Subcutaneous abdominal adipose tissue (tissue), 5 donors: ENCODE results near the gene COA1.
A peak's percentile ranks its signal among the peaks of the same experiment; 100 is the strongest.

Experiments used
- H3K27ac ChIP-seq: one replicate; pipeline ENCODE4 v1.7.0; 2013; ENCODE audit warnings: low read depth, mild to moderate bottlenecking, inconsistent platforms, low read length, moderate library complexity
- H3K27me3 ChIP-seq, 5 donors: one replicate each; pipeline ENCODE4 v1.7.0; 2013; ENCODE audit warnings: low read length in 5 of 5, inconsistent platforms in 1 of 5; ENCODE audit not compliant: control insufficient read depth in 5 of 5, insufficient read depth in 4 of 5
- H3K36me3 ChIP-seq, 5 donors: one replicate each; pipeline ENCODE4 v1.7.0; 2013; ENCODE audit warnings: low read length in 5 of 5; ENCODE audit not compliant: control insufficient read depth in 5 of 5, insufficient read depth in 5 of 5
- H3K4me1 ChIP-seq, 5 donors: one replicate each; pipeline ENCODE4 v1.7.0; 2013; ENCODE audit warnings: low read length in 5 of 5, mild to moderate bottlenecking in 3 of 5, moderate library complexity in 1 of 5; ENCODE audit not compliant: control insufficient read depth in 5 of 5, insufficient read depth in 5 of 5
- H3K4me3 ChIP-seq, 5 donors: one replicate each; pipeline ENCODE4 v1.7.0; 2013; ENCODE audit warnings: low read length in 5 of 5, low read depth in 1 of 5
- H3K9ac ChIP-seq, 5 donors: one replicate each; pipeline ENCODE4 v1.7.0; 2013; ENCODE audit warnings: low read length in 5 of 5, mild to moderate bottlenecking in 4 of 5, moderate library complexity in 3 of 5
- H3K9me3 ChIP-seq, 5 donors: one replicate each; pipeline ENCODE4 v1.7.0; 2013; ENCODE audit warnings: low read length in 5 of 5; ENCODE audit not compliant: control insufficient read depth in 5 of 5
- donor health status: healthy.
- donor health status: healthy.
- donor health status: healthy.
- donor health status: healthy.
- donor health status: healthy.

The COA1 gene

GRCh38 chr7:43658718-43659548, 70.4 kb downstream of the COA1 start:
- Histone ChIP-seq H3K27ac (no peak overlapping the region), H3K36me3 (peaks cover 0 to 12% (median 0%) of the 10 kb centered on the region in 5 donors), H3K9me3 (no peaks in the 10 kb centered on the region), H3K9ac (no peak overlapping the region), H3K4me1 (peaks cover 0 to 3% (median 0%) of the 10 kb centered on the region in 5 donors), H3K27me3 (no peaks in the 10 kb centered on the region), H3K4me3 (no peak overlapping the region)

- Histone ChIP-seq H3K27me3 (no peaks in the 10 kb centered on the region), H3K36me3 (peaks cover 0 to 9% (median 0%) of the 10 kb centered on the region in 5 donors), H3K27ac (no peak overlapping the region), H3K4me1 (peaks cover 0 to 4% (median 0%) of the 10 kb centered on the region in 5 donors), H3K9me3 (no peaks in the 10 kb centered on the region), H3K4me3 (no peak overlapping the region), H3K9ac (no peak overlapping the region)
Observed at GRCh38 chr7:43656997-43657396, 72.3 kb downstream of the COA1 start.

- H3K27ac ChIP-seq, result no peak overlapping the region
- H3K27me3 ChIP-seq, result no peaks in the 10 kb centered on the region
- H3K4me1 ChIP-seq, result peaks cover 0 to 12% (median 4%) of the 10 kb centered on the region in 5 donors
- peaks cover 0 to 9% (median 0%) of the 10 kb centered on the region in 5 donors for H3K36me3 ChIP-seq
- no peak overlapping the region for H3K9ac ChIP-seq
- H3K4me3 ChIP-seq, result no peak overlapping the region
- H3K9me3 ChIP-seq, result no peaks in the 10 kb centered on the region
Observed at GRCh38 chr7:43655584-43655983, 73.7 kb downstream of the COA1 start.

GRCh38 chr7:43653891-43654504, 75.3 kb downstream of the COA1 start:
- Histone ChIP-seq H3K9ac (no peak overlapping the region), H3K27me3 (no peaks in the 10 kb centered on the region), H3K36me3 (peaks cover 0 to 9% (median 0%) of the 10 kb centered on the region in 5 donors), H3K27ac (no peak overlapping the region), H3K9me3 (no peaks in the 10 kb centered on the region), H3K4me3 (no peak overlapping the region), H3K4me1 (peaks cover 0 to 28% (median 7%) of the 10 kb centered on the region in 5 donors)

GRCh38 chr7:43653466-43653865, 75.9 kb downstream of the COA1 start:
- peaks cover 4 to 34% (median 11%) of the 10 kb centered on the region in 5 donors for H3K4me1 ChIP-seq
- no peak overlapping the region for H3K4me3 ChIP-seq
- no peak overlapping the region for H3K9ac ChIP-seq
- H3K9me3 ChIP-seq, result no peaks in the 10 kb centered on the region
- no peaks in the 10 kb centered on the region for H3K27me3 ChIP-seq
- peaks cover 0 to 5% (median 0%) of the 10 kb centered on the region in 5 donors for H3K36me3 ChIP-seq
- no peak overlapping the region for H3K27ac ChIP-seq

DNA sequence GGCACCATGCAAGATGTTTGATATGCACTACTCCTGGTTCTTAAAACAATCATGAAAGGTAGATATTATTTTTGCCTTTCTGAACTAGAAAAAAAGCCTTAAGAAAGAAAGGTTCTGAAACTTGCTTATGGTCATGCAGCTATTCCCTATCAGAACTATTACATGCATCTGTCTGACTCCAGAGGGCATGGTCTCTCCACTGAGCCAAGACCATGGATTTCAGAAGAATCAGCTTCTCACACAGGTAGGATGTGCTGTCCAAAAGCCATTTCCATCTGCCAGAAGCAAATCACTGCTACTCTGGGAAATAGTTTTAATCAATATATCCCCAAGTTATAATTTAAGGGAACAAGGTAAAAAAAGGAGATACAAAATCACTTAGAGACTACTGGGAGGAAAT, 77.0 kb downstream of the COA1 start:
- Histone ChIP-seq H3K9me3 (no peaks in the 10 kb centered on the region), H3K4me3 (no peak overlapping the region), H3K9ac (no peak overlapping the region), H3K4me1 (peaks cover 12 to 45% (median 22%) of the 10 kb centered on the region in 5 donors), H3K36me3 (peaks cover 0 to 5% (median 0%) of the 10 kb centered on the region in 5 donors), H3K27me3 (no peaks in the 10 kb centered on the region), H3K27ac (no peak overlapping the region)

DNA sequence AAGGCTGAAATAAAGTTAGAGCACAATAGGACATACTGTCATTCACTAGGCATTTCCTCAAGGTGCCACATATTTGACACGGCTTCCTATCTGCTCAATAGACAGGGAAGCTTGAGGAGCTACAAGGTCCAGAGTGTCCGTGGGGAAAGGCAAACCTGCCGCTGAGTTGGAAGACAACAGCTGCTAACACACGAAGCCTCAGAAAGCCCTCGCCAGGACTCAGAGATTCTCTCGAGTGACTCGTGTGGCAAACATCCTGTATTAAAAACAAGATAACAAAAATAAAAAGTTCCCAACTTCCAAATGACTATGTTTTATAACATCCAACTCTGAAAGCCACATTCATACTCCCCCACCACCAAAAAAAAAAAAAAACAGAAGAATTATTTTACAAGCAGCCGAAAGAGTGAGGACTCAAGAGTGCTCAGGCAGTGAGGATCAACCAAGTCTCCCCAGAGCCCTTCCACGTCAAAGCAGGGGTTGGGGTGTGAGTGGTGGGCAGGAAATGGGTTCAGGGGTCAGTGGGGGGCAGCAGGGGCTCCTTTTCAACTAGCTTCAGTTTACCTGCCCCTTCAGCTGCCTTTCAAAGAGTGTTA, 78.8 kb downstream of the COA1 start:
- H3K27me3 ChIP-seq, result no peaks in the 10 kb centered on the region
- peaks cover 0 to 7% (median 7%) of the 10 kb centered on the region in 5 donors for H3K36me3 ChIP-seq
- no peak overlapping the region for H3K9ac ChIP-seq
- peaks cover 20 to 63% (median 33%) of the 10 kb centered on the region in 5 donors for H3K4me1 ChIP-seq
- no peaks in the 10 kb centered on the region for H3K9me3 ChIP-seq
- peak overlapping the region; percentile 54 for H3K27ac ChIP-seq
- no peak overlapping the region for H3K4me3 ChIP-seq

- H3K4me1 ChIP-seq, result peaks cover 20 to 68% (median 33%) of the 10 kb centered on the region in 5 donors
- H3K27ac ChIP-seq, result peak overlapping the region; percentile 54
- no peak overlapping the region for H3K4me3 ChIP-seq
- H3K9me3 ChIP-seq, result no peaks in the 10 kb centered on the region
- peaks cover 0 to 7% (median 5%) of the 10 kb centered on the region in 5 donors for H3K36me3 ChIP-seq
- no peak overlapping the region for H3K9ac ChIP-seq
- no peaks in the 10 kb centered on the region for H3K27me3 ChIP-seq
Observed at GRCh38 chr7:43649755-43650274, 79.5 kb downstream of the COA1 start.

DNA sequence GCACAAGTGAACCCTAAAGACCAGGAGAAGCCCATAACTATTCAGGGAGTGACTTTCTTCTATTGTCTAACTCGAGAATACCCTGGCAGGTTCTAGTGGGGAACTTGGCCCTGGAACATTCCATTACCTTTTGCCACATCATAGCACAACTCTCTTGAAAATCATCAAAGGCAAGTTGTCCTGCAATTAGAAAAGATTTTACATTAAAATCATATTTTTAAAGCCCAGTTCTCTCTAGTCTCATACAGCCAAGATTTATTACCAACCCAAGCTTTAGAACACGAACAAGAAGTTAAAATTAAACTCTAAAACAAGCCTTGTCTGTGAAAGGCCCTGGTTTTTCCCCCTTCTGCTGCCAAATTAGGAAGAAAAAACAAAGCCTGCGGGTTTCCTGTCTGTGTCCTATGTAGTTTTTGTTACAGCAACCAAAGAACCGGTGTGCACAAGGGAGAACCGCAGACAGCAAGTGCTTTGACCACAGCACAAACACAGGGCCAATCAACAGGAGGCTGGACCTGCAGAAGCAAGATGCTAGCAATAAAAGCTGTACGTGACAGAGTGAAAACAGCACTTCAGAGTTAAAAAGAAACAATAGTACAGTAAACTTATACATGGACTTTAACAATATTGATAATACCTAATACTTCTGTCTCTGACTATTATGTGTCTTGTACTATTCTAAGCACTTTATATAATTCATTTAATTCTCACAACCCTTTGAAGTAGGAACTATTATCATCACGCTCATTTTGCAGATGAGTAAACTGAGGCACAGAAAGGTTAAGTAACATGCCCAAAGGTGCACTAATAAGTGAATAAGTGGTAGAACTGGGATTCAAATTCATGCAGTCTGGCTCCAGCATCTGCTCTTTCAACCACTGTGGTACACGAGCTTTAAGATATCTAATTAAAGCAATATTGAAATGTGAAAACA, 80.6 kb downstream of the COA1 start:
- peak overlapping the region; percentile 91 for H3K27ac ChIP-seq
- H3K9ac ChIP-seq, result peak overlapping the region in 1 of 5 donors; percentile 63
- H3K36me3 ChIP-seq, result peaks cover 0 to 10% (median 5%) of the 10 kb centered on the region in 5 donors
- peaks cover 20 to 68% (median 32%) of the 10 kb centered on the region in 5 donors for H3K4me1 ChIP-seq
- no peak overlapping the region for H3K4me3 ChIP-seq
- H3K9me3 ChIP-seq, result no peaks in the 10 kb centered on the region
- no peaks in the 10 kb centered on the region for H3K27me3 ChIP-seq
